GM19240 (cell line): ENCODE measurements around the gene GSTT2.

Experiments used
- DNase-seq: peaks from one replicate; pipeline ENCODE4 v3.0.0; 2011; ENCODE audit warnings: low spot score; ENCODE audit not compliant: insufficient read length

The GSTT2 gene

DNA sequence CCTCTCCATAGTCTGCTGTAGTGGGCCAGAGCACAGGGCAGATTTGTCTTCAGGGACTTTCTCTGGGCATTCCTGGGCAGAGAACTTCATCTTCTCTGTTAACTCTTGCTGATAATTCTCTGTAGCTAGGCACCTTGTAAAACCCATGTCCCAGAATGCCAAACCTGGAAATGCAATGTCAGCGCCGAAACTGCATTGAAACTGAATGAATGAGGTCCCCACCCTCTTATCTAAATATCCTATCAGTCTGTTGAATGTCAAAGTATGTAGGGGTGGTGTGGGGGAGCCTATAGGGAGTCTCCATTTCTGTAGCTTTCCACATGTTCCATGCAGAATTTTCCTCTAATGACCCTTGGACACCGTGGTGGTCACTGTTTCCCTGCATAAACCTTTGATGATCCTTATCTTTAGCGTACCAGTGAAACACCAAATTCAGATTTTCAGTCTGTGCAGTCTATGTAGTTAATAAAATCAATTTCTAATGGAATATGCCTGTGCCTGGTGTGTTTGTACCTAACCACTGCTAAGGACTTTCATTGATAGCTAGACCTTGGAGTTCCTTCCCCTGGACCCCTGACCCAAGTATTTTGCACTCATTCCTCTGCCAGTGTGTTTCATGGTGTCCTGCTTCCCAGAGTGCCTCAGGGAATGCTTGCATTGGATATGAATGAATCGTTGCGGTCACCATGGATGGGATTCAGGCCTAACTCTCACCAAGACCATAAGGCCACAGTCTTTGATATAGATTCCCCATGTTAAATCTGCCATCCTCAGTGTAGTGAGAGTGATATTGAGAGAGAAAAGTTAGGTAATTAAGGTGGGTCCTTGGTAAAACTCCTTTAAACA is 28.7 kb downstream of the GSTT2 start:
- no peak for DNase-seq

DNA sequence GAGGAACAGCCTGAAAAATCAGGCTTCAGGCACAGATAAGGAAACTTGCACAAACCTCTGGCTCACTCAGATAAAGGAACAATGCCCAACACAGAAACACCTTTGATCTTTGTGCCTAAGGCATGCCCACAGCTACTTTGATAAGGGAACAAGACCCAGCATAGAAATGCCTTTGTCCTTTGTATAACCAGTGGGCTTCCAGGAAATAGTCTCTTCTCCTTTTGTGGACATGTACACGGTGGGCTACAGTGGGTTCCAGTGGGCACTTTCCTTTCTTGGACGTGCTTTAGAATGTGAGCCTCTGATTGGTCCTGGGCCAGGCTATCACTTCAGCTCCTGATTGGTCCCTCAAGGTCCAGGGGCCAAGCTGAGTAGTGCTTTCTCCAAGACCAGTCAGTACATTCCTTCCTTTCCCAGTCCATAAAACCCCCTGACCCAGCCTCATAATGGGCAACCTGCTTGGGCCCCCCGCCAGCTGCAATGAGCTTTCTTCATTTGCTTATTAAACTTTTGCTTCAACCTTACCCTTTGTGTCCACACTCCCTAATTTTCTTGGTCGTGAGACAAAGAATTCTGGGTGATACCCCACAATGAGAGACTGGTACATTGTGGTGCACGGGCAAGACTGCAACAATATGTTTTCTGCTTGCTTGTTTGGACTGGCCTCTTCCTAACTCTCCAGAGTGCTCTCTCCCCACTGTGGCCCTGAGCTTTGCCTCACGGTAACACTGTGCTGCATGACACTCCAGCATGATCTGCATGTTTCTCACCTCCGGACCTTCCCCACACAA is 29.5 kb downstream of the GSTT2 start:
- no peak for DNase-seq

DNA sequence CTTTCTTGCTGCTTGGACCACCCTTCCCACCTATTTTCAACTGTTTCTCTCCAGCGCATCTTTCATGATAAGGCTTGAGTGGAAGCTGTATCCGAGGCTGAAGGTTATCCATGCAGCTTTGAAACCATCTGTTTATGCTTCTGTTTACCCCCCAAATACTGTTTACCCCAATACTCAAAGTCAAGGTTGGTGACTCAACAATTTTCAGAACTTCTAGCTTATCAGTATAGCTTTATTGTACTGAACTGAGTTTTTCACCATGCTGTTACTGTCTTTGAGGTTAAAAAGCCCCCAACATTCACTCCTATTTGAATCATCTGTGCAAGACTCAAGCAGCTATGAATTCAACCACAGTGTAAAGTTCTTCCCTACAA is 30.1 kb downstream of the GSTT2 start:
- DNase-seq = no peak

DNA sequence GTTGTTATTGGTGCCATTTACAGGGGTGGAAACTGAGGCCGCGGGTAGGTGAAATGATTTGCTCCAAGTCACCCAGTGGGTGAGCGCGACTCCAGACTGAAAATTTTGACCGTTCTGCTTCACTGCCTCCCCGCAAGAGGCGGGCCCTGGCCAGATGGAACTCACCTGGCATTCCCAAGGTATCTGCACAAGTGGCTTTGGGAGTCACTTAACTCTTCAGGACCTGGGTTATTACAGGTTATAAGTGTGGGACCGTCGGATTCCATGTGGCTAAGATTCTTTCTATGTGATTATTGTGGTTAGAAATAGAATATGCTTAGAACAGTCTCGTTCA is 31.8 kb downstream of the GSTT2 start:
- DNase-seq = no peak

DNA sequence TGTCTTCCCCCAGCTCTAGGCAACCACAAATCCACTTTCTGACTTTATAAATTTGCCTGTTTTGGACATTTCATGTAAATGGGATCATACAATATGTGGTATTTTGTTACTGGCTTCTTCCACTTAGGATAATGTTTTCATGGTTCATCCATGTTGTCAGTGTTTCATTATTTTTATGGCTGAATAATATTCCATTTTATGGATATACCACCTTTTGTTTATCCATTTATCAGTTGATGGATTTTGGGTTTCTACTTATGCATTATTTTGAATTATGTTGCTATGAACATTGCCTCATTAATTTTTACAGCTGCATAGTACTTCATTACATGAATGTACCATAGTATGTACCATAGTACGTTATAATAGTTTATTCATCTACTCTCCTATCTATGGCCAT is 36.2 kb downstream of the GSTT2 start:
- no peak for DNase-seq

DNA sequence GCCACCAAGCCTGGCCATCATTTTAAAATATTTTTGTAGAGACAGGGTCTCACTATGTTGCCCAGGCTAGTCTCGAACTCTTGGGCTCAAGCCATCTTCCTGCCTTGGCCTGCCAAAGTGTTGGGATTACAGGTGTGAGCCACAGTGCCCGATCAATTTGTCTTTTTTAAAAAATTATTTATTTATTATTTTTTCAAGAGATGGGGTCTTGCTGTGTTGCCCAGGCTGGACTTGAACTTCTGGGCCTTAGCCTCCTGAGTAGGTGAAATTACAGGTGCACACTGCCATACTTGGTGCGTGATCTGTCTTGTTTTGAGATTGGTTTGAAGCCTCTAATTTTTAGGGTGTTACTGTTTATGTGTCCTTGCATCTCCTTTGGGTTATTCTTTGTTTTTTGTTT is 41.4 kb downstream of the GSTT2 start:
- no peak for DNase-seq

DNA sequence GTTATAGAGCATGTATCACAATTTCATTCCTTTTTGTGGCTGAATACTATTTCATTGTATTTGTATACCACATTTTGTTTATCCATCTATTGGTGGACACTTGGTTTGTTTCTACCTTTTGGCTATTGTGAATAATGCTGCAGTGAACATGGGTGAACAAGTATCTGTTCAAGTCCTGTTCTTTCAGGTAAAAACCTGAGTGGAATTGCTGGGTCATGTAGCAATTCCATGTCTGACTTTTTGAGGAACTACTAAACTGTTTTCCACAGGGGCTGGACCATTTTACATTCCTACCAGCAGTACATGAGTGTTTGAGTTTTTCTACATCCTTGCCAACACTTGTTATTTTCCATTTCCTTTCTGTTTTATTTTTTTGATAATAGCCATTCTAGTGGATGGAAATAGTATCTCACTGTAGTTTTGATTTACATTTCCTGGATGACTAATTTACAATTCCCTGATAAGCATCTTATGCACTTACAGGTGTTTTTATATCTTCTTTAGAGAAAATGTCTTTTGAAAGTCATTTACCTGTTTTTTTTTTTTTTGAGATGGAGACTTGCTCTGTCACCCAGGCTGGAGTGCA is 43.4 kb downstream of the GSTT2 start:
- DNase-seq = no peak

DNA sequence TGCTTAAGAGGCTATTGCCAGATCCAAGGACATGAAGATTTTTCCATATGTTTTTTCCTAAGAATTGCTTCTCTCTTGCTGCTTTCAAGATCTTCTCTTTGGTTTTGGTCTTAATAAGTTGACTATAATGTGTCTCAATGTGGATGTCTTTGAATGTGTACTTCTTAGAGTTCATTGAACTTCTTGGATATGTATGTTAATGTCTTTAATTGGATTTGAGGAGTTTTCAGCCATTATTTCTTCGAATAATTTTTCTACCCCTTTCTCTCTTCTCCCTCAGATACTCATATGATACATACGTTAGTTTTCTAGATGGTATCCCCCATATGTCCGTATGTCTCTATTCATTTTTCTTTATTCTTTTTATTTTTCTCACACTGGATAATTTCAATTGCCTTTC is 44.4 kb downstream of the GSTT2 start:
- no peak for DNase-seq

DNA sequence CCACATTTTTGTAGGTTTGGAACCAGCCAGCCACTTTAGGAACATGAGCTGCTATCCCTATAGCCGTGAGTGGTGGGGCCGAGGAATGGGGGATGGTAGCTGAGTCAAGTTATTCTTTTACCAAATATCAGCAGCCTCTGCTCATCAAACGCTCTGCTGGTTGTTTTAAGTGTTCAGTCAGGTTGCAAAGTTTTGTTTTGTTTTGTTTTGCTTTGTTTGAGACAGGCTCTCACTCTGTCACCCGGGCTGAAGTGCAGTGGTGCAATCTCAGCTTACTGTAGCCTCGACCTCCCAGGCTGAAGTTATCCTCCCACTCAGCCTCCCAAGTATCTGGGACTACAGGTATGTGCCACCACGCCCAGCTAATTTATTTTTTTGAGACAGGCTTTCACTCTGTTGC is 45.5 kb downstream of the GSTT2 start:
- DNase-seq = no peak

DNA sequence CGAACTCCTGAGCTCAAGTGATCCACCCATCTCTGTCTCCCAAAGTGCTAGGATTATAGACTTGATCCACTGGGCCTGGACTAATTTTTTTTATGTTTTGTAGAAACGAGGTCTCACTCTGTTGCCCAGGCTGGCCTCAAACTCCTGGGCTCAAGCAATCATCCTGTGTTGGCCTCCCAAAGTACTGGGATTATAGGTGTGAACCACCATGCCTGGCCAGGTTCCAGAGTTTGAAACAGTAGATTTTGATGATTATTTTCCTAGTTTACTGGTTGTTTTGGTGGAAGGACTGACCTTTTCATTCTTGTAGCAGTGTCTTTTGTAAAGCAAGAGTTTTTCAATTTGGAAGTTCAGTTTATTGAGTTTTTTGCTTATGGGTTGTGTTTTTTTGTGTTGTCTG is 46.1 kb downstream of the GSTT2 start:
- DNase-seq = no peak

DNA sequence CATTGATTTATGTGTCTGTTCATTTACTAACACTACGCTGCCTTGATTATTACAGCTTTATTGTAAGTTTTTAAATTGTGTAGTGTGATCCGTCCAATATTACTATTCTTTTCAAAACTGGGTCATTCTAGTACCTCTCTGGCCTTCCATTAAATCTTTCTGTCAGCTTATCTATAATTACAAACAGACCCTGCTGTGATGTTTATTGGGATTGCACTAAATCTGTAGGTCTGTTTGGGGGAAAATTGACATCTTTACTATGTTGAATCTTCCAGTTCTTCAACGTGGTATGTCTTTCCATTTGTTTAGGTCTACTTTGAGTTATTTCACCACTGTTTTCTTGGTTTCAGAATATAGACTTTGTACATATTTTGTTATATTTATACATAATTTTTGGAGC is 46.8 kb downstream of the GSTT2 start:
- no peak for DNase-seq

DNA sequence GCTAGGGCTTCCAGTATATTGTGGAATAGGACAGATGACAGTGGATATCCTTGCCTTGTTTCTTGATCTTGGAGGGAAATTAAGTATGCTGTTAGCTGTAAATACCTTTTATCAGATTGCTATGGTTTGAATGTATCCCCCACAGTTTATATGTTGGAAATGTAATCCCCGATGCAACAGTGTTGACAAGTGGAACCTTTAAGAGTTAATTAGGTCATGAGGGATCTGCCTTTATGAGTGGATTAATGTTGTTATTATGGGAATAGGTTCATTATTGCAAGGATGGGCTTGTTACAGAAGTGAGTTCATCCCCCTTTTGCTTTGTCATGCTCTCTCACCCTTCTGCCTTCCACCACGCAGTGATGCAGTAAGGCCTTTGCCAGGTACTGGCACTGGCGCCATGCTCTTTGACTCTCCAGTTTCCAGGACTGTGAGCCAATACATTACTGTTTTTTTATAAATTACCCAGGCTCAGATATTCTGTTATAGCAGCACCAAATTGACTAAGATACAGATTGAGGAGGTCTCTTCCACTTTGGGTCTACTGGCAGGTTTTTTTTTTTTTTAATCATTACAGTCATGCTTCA is 47.5 kb downstream of the GSTT2 start:
- DNase-seq = no peak

DNA sequence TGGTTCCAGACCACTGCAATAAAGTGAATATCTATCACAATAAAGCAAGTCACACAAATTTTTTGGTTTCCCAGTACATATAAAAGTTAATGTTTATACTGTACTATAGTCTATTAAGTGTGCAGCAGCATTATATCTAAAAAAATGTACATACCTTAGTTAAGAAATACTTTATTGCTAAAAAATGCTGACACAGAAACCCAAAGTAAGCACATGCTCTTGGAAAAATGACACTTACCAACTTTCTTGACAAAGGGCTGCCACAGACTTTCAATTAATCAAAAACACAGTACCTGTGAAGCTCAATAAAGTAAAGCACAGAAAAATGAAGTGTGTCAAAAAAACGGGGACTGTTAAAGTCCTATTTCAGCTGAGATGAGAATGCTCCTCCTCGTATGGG is 48.1 kb downstream of the GSTT2 start:
- DNase-seq = no peak

DNA sequence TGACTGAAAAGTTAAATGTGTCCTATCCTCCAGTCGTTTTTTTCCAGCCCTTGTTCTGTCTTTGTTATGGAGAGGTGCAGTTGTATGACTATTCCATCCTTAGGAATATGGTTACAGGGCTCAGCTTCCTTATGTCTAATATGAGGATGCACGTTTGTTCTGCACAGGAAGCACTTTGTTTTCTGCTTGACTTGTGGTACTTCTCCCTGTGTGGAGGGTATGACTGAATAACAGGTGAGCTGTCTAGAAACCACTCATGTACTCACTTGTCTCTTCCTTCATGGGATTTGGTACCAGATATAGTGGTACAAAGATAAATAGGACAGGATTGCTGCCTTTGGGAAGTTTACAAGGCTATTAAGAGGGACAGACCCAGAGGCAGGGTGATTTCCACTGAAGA is 48.6 kb downstream of the GSTT2 start:
- DNase-seq = no peak

DNA sequence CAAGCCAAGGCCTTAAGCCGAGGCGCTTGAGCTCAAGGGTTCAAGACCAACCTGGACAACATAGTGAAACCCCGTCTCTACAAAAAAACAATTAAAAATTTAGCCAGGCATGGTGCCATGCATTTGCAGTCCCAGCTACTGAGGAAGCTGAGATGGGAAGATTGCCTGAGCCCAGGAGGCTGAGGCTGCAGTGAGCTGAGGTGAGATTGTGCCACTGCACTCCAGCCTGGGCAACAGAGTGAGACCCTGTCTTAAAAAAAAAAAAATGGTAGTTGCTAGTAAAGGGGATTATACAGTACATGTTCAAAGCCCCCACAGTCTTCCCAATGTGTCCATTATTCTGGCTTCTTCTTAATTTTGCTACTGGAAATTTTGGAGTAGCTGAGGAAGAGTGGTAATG is 49.4 kb downstream of the GSTT2 start:
- DNase-seq = no peak

DNA sequence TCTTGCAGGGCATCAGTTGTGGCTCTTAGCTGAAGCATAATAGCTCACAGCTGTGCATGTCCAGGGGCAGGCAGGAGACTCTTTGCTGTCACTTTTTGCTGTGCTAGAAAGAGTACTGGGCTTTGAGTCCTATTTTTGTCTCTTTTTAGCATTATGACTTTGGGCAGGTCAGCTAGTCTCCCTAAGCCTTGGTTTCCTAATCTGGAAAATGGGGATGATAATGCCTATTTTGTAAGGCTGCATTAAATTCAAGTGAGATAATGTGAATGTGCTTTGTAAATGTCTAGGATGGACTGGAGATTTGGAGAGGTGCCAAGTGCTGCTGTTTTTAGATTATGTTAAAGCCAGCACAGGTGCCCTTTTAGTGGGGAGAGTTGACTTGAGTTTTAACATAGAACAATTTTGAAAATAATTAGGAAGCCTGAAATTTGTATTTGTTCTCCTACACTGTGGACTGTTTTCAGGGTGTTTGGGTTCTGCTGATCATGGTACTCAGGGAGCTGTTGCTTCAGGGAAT is 50.3 kb downstream of the GSTT2 start:
- DNase-seq = no peak
